Measurements from ENCODE around the gene DIP2B. TPM values are rescaled to one million over a fixed set of nuclear protein-coding genes. Genes with fewer than 3 reads are reported as not detected.

The DIP2B gene
- 14.2 TPM for polyA plus RNA-seq (2012; ENCODE audit: insufficient read depth, insufficient read length, low read depth)

GRCh38 chr12:50504798-50505674 is at the start of gene DIP2B:
DIP2B (plus strand) TSS chr12:50504985; CDS start chr12:50505141, 156 bp downstream.
- DNase-seq: peak; percentile 98
- H3K4me1 ChIP-seq: no peaks in the 10 kb centered on the region
- no peaks in the 10 kb centered on the region for H3K9me3 ChIP-seq
- H3K36me3 ChIP-seq: no peaks in the 10 kb centered on the region; the same call in 1 of the 2 replicates
- peak within 1 kb of the TSS; percentile 98 for H3K4me3 ChIP-seq (ENCODE audit: low read depth, low read length)
- TF ChIP-seq, protein P1, sequence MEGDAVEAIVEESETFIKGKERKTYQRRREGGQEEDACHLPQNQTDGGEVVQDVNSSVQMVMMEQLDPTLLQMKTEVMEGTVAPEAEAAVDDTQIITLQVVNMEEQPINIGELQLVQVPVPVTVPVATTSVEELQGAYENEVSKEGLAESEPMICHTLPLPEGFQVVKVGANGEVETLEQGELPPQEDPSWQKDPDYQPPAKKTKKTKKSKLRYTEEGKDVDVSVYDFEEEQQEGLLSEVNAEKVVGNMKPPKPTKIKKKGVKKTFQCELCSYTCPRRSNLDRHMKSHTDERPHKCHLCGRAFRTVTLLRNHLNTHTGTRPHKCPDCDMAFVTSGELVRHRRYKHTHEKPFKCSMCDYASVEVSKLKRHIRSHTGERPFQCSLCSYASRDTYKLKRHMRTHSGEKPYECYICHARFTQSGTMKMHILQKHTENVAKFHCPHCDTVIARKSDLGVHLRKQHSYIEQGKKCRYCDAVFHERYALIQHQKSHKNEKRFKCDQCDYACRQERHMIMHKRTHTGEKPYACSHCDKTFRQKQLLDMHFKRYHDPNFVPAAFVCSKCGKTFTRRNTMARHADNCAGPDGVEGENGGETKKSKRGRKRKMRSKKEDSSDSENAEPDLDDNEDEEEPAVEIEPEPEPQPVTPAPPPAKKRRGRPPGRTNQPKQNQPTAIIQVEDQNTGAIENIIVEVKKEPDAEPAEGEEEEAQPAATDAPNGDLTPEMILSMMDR (IDR thresholded peaks at IDR 0.05; ENCODE audit: low read depth, low read length): peak; percentile 87
- no peaks in the 10 kb centered on the region for H3K27me3 ChIP-seq

- Histone ChIP-seq H3K4me1 (no peaks in the 10 kb centered on the region), H3K4me3 (ENCODE audit: low read depth, low read length) (no peak overlapping the region), H3K27me3 (no peaks in the 10 kb centered on the region), H3K9me3 (no peaks in the 10 kb centered on the region), H3K36me3 (peaks cover 33% of the 10 kb centered on the region)
- no peak for DNase-seq
- TF ChIP-seq, protein P1 (IDR thresholded peaks at IDR 0.05; ENCODE audit: low read depth, low read length): no peak
Observed at GRCh38 chr12:50458606-50459005, 46.2 kb upstream of the DIP2B start.

DNA sequence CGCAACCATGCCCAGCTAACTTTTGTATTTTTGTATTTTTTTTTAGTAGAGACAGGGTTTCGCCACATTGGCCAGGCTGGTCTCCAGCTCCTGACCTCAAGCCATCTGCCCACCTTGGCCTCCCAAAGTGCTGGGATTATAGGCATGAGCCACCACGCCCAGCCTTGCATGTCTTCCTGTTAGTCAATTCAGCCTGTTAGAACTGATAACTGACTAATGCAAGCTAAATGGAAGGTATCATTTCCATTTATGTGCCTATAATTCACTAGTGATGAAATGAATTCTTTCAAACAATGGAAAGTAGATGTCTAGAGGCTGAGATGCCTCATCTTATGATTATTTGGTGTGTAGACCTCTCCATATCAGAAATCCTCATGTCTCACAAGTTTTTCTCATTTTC is 37.3 kb upstream of the DIP2B start:
- DNase-seq: no peak
- Histone ChIP-seq H3K36me3 (peaks cover 56% of the 10 kb centered on the region), H3K9me3 (no peaks in the 10 kb centered on the region), H3K4me3 (ENCODE audit: low read depth, low read length) (no peak overlapping the region), H3K27me3 (no peaks in the 10 kb centered on the region), H3K4me1 (no peaks in the 10 kb centered on the region)
- TF ChIP-seq, protein P1 (IDR thresholded peaks at IDR 0.05; ENCODE audit: low read depth, low read length): no peak

DNA sequence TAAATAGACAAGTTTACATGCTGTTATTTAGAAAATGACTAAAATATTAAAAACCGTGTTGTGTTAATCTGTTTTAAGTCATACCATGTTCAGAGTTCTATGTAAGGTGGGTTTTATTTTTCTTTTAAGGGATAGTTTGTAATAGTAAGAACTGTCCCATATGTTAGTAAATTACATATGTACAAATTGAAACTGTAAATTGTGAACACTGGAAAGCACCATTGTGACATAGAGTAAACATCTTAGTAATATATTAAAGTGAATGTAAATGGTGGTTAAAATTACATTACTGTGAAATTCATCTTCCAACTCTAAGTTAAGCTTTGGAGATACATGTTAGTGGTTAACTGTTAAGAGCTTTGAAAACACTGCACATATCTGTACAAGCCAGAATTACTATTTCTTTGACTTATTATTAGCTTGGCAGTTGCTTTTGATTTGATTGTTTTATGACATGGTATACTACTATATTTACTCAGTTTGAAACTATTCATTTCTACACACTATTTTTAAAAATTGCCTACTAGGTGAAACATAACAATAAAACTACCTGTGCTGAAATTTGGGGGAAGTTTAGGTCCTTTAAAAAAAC is 27.4 kb upstream of the DIP2B start:
- H3K9me3 ChIP-seq: no peaks in the 10 kb centered on the region
- H3K4me1 ChIP-seq: no peaks in the 10 kb centered on the region
- no peak for DNase-seq
- no peak overlapping the region for H3K4me3 ChIP-seq (ENCODE audit: low read depth, low read length)
- H3K36me3 ChIP-seq: peaks cover 21% of the 10 kb centered on the region
- TF ChIP-seq, protein P1 (IDR thresholded peaks at IDR 0.05; ENCODE audit: low read depth, low read length): no peak
- no peaks in the 10 kb centered on the region for H3K27me3 ChIP-seq

DNA sequence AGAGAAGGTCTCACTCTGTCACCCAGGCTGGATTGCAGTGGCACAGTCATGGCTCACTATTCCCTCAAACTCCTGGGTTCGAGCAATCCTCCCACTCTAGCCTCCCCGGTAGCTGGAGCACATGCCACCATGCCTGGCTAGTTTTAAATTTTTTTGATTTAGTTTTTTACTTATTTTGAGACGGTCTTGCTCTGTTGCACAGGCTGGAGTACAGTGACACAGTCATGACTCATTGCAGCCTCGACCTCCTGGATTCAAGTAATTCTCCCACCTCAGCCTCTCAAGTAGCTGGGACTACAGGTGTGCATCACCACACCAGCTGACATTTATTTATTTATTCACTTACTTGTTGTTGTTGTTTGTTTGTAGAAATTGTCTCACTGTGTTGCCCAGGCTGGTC is 22.2 kb upstream of the DIP2B start:
- H3K9me3 ChIP-seq: no peaks in the 10 kb centered on the region
- no peaks in the 10 kb centered on the region; the same call in 1 of the 2 replicates for H3K36me3 ChIP-seq
- no peaks in the 10 kb centered on the region for H3K4me1 ChIP-seq
- TF ChIP-seq, protein P1 (IDR thresholded peaks at IDR 0.05; ENCODE audit: low read depth, low read length): no peak
- no peak overlapping the region for H3K4me3 ChIP-seq (ENCODE audit: low read depth, low read length)
- DNase-seq: no peak
- no peaks in the 10 kb centered on the region for H3K27me3 ChIP-seq

- Histone ChIP-seq H3K36me3 (no peaks in the 10 kb centered on the region), H3K4me3 (ENCODE audit: low read depth, low read length) (no peak overlapping the region), H3K9me3 (no peaks in the 10 kb centered on the region), H3K4me1 (no peaks in the 10 kb centered on the region), H3K27me3 (no peaks in the 10 kb centered on the region)
- TF ChIP-seq, protein P1 (IDR thresholded peaks at IDR 0.05; ENCODE audit: low read depth, low read length): no peak
- no peak for DNase-seq
Observed at GRCh38 chr12:50483488-50483887, 21.3 kb upstream of the DIP2B start.

Data from BE2C (cell line).